IMR-90 (cell line): ENCODE results near the gene ENTPD1.

ENCODE experiments used
- BHLHE40 ChIP-seq: fragments of 150-350 bp; IDR thresholded peaks from 2 replicates; pipeline ENCODE4 v1.6.1; 2016; ENCODE audit warnings: mild to moderate bottlenecking, low read depth, low read length
- CEBPB ChIP-seq: IDR thresholded peaks from 2 replicates; pipeline ENCODE4 v1.6.1; 2012; ENCODE audit warnings: low read depth, low read length, improper control_type of control experiment
- CHD1 ChIP-seq: IDR thresholded peaks from 2 replicates; pipeline ENCODE4 v1.6.1; 2012; ENCODE audit warnings: low read depth, low read length, improper control_type of control experiment
- FOS ChIP-seq: fragments of 150-350 bp; IDR thresholded peaks from 2 replicates; pipeline ENCODE4 v1.6.1; 2016; ENCODE audit warnings: low read depth, low read length
- MAFK ChIP-seq: IDR thresholded peaks from 2 replicates; pipeline ENCODE4 v1.6.1; 2012; ENCODE audit warnings: low read depth, low read length, improper control_type of control experiment
- MXI1 ChIP-seq: IDR thresholded peaks from 2 replicates; pipeline ENCODE4 v1.6.1; 2012; ENCODE audit warnings: low read depth, mild to moderate bottlenecking, low read length, moderate library complexity, borderline replicate concordance
- POLR2A ChIP-seq: IDR thresholded peaks from 2 replicates; pipeline ENCODE4 v1.6.1; 2012; ENCODE audit warnings: mild to moderate bottlenecking, low read depth, low read length
- RAD21 ChIP-seq: IDR thresholded peaks from 2 replicates; pipeline ENCODE4 v1.6.1; 2012; ENCODE audit warnings: low read length, improper control_type of control experiment
- RCOR1 ChIP-seq: IDR thresholded peaks from 2 replicates; pipeline ENCODE4 v1.6.1; 2012; ENCODE audit warnings: mild to moderate bottlenecking, low read length, improper control_type of control experiment; ENCODE audit not compliant: insufficient replicate concordance
- RFX5 ChIP-seq: IDR thresholded peaks from 2 replicates; pipeline ENCODE4 v1.8.0; 2012; ENCODE audit warnings: low read depth, mild to moderate bottlenecking, low read length, moderate library complexity
- SMC3 ChIP-seq: fragments of 150-350 bp; IDR thresholded peaks from 2 replicates; pipeline ENCODE4 v1.6.1; 2016; ENCODE audit warnings: low read depth, mild to moderate bottlenecking, antibody characterized with exemption, low read length, moderate library complexity
- TF ChIP-seq, protein P1 (sequence below): conservative IDR thresholded peaks from 2 replicates; pipeline ENCODE4 v1.5.1; 2012; ENCODE audit warnings: mild to moderate bottlenecking, low read depth, low read length, improper control_type of control experiment
- TF ChIP-seq, protein P2 (sequence below): fragments of 150-350 bp; IDR thresholded peaks from 2 replicates; pipeline ENCODE4 v1.6.1; 2017; ENCODE audit warnings: mild to moderate bottlenecking, antibody characterized with exemption, low read length, low read depth

DNA sequence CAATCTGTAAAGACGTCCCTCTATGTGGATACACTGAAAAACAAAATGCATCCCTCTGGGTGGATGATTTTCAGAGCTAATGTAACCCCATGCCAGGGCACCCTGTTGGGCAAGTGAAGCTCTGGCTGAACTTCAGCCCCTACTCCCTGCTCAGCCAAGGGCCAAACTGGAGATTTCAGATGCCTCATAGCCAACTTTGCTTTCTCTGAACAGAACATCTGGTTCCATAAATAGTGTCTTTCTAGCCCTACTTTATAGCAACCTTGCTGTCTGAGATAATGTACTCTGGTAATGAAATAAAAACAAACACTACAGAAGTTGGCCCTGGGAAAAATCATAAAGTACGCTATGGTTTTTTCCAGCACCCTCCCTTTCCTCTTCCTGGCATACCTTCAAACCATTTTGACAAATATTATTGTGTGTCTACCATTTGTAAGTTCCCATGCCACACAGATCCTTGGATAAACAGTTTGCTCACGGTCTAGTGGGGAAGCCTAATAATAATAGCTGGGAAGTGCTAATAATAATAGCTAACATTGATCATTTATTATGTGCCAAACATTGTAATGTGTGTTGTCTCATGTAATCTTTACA lies 3.4 kb downstream of the ENTPD1 start:
- TF ChIP-seq, protein P1, sequence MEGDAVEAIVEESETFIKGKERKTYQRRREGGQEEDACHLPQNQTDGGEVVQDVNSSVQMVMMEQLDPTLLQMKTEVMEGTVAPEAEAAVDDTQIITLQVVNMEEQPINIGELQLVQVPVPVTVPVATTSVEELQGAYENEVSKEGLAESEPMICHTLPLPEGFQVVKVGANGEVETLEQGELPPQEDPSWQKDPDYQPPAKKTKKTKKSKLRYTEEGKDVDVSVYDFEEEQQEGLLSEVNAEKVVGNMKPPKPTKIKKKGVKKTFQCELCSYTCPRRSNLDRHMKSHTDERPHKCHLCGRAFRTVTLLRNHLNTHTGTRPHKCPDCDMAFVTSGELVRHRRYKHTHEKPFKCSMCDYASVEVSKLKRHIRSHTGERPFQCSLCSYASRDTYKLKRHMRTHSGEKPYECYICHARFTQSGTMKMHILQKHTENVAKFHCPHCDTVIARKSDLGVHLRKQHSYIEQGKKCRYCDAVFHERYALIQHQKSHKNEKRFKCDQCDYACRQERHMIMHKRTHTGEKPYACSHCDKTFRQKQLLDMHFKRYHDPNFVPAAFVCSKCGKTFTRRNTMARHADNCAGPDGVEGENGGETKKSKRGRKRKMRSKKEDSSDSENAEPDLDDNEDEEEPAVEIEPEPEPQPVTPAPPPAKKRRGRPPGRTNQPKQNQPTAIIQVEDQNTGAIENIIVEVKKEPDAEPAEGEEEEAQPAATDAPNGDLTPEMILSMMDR, result no peak
- TF ChIP-seq SMC3 (no peak), POLR2A (no peak), CEBPB (no peak), RCOR1 (no peak), MAFK (no peak), BHLHE40 (no peak), FOS (no peak), RFX5 (no peak), RAD21 (no peak), MXI1 (no peak), CHD1 (no peak)
- TF ChIP-seq, protein P2, sequence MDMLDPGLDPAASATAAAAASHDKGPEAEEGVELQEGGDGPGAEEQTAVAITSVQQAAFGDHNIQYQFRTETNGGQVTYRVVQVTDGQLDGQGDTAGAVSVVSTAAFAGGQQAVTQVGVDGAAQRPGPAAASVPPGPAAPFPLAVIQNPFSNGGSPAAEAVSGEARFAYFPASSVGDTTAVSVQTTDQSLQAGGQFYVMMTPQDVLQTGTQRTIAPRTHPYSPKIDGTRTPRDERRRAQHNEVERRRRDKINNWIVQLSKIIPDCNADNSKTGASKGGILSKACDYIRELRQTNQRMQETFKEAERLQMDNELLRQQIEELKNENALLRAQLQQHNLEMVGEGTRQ, result no peak
